NCI-H460 (cell line): ENCODE measurements around the gene CTNNBIP1. TPM values are rescaled to one million over a fixed set of nuclear protein-coding genes. Genes with fewer than 3 reads are reported as not detected.

Source experiments
- DNase-seq: peaks from one replicate; pipeline ENCODE4 v3.0.0-alpha.2; 2016; ENCODE audit warnings: low read depth; ENCODE audit errors: extremely low read depth
- total RNA-seq: library from RNA; depleted of rRNA; stranded (reverse); fragments of >200 nt; shearing (Covaris generic); gene quantifications from 2 replicates; pipeline ENCODE4 v1.2.3, GENCODE V29; 2014

The CTNNBIP1 gene
- total RNA-seq, 1 experiment from 2014 or later, result 5.4 TPM

DNA sequence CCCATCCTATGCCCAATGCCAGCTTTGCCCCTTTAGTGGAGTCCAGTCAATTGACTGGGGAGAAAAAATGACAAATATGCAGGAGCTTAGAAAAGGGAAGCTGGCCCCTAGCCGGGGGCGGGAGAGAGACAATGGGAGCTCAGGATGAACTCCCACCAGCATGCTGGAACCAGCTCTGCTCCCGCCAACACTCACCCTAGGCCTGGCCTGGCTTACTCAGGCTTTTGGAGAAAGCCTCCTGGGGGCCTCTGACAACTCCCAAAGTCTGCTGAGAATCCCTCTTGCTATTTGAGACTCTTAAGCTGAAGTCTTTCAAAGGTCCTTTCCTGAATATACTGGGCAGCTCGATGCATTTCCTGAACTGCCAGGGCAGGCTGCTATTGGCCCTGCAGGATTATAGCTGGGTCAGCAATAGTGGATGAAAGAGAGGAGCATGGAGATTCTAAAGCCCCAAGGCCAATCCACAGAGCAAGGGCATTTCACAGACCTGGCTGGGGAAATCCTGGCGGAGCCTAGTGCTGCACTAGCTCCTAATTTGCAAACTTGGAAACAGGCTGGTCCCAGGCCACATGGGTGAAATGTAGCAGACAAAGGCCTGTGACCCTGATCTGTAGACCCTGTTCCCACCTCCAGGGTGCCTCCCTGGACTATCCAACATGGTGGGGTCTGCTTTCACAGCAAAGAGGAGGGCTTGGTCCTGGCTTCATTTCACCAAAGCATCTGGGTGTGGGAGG is 50.6 kb downstream of the CTNNBIP1 start:
- DNase-seq, result no peak

DNA sequence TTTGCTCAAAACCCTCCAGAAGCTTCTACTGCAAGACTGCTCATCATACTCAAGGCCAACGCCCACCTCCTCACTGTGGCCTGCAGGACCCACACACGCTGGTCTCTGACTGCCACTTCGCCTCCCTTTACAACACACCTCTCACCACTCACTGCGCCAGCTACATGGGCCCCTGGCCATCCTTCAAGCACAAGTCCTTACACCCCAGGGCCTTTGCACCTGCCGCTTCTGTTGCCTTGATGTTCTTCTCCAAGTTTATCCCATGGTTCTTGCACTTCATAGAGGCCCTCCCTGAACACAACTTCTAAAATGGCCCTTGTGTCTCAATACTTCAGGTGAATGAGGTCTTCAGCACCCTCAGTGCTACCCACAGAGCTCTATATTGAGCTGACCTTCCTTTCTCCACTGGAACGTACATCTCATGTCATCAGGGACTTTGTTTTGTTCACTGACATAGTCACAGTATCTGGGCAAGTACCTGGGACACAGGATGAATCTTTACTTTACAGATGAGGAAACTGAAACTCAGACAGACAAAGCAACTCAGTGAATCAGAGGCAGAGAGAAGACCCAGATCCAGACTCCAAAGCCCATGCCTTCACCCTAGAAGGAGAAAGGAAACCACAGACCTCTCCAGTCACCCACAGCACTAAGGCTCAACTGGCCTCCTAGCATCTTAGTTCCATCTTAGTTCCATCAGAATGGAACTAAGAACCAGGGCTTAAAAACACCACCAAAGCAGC is 51.6 kb downstream of the CTNNBIP1 start:
- no peak for DNase-seq

DNA sequence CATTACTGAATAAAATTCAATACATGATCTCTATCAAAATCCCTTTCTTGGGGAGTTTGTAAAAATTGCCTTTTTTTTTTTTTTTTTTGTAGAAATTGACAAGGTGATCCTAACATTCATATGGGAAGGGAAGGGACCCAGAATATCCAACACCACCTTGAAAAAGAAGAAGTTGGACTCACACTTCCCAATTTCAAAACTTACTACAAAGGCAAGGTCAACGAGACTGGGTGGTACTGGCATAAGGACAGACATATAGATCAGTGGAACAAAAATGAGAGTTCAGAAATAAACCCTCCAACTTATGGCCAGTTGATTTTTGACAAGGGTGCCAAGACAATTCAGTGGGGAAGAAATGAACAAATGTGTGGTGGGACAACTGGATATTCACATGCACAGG is 54.9 kb downstream of the CTNNBIP1 start:
- DNase-seq, result no peak

DNA sequence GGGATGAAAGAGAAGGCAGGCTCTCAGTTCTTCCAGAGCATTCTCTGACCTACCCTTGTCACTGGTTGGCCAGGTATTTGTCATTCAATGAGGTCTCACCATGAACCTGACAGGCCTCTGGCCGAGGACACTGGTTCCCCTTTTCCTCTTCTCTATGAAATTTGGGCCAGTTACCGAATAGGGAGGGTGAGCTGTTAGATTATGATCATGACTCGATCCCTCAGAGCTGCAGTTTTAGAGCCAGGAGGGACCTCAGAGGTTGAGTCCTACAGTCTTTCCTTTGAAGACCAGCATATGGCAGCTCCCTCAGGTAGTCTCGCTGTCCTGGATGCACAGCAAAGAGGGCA is 56.8 kb downstream of the CTNNBIP1 start:
- no peak for DNase-seq

DNA sequence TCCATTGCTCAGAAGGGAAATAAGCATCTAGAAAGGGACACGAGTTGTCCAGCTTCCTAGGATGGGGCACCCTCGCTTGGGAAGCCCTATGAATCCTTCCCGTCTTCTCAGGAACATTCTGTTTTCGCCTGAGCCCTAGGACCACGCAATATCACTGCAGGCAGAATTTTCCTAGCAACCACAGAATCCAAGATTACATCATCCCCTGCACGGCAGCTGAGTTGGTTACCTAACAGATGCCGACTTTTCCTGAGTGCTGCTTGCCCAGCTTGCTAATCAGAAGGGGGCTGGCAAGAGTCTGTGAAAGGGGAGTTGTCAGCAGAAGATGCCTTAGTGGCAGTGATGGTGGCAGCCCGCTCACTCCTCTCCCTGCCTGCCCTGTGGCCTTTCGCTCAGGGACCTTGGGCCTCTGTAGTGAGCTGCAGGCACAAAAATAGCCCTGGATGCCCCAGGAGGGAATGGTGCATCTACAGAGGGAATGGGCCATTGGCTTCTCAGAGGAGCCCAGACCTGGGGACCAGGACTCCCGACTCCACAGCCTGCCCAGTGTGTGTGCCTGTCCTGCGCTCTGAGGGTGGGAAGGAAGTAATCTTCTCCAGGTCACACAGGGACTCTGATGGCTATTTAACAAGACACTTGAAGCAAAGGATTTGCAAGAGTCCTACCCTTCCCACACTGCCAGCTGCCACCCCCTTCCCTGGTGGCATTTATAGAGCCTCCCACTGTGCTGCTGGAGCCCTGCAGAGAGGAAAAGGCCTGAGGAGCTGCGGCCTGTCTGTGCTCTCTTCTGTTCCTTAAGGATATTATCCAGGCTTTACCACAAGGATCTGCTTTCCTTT is 57.4 kb downstream of the CTNNBIP1 start:
- no peak for DNase-seq

DNA sequence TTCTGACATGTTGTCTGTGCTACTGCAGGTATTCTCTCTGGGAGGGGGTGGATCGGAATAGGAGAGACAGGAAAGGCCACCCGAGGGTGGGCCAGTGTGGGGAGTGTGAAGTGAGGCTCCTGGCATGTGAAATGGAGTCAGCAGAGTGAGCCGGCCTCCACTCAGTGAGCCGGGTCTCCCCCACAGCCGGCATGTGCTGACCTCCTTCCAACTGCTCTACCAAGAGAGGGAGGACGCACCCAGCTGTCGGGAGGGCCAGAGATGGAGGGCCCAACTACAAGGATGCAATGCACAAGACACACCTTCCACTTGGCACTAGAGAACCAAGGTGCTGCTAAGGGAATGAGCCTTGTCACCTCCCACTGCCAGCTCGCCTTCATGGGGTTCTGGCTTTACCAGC is 58.1 kb downstream of the CTNNBIP1 start:
- no peak for DNase-seq

DNA sequence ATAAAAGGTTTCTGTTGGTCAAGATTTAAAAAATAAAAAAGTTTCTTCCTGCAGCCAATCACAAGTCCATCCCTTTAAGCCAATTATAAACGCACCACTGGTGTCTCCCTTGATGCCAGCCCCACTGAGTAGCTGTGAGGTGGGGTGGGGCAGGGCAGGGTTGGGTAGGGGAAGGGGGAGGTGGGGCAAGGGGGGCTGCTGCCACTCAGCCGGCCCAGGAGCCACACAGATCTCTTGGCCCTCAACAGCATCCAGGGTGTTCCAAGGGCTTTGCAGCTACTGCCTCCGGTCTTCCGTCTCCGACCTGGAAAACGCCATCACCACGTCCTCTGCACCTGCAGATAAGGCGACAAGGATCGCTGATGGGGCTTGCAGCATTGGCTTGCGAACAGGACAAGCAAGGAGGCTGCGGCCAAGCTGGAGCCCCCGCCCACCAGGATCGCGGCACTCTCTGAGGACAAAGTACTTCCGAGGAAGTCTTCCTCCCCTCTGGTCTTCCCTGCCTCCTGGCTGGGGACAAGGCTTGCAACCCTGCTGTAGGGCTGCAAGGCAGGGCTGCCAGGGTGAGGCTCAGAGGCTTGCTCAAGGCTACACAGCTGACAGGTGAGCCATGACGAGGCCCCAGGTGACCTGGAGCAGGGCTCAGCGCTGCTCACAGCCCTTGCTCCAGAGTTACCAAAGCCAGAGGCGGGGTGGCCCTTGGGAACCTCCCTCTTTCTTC is 59.5 kb downstream of the CTNNBIP1 start:
- DNase-seq, result no peak

DNA sequence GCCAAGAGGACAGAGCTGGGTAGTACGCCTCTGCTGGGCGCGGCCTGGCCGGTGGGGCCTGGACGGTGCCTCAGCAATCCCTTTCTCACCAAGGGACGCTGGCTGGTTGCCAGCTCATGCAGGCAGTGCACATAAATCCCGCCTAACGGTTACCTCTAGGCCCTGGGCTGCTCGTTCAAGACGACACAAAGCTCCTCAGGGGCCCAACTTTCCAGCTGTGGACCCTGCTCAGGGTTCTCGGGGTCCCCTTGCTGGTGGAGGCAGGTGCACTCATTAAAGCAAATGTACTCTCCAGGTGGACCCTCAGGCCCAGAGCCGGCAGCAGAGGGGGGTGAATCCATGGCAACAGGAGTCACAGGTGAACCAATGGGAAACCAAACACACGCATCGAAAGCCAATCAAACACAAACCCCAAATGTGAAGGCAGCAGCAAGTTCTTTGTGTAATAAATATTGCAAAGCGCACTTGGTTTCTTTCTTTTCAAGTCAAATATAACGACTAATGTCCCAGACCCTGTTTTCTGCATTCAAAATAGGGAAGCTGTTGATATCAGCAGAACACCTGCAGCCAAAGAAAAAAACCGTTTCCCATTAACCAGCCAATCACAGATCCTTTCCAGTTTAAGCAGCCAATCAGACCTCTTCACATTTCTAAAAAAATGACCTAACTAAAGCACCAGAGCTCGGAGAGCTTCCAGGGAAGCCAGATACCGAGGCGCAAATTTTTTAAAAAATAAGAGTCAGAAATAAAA is 60.2 kb downstream of the CTNNBIP1 start:
- no peak for DNase-seq

DNA sequence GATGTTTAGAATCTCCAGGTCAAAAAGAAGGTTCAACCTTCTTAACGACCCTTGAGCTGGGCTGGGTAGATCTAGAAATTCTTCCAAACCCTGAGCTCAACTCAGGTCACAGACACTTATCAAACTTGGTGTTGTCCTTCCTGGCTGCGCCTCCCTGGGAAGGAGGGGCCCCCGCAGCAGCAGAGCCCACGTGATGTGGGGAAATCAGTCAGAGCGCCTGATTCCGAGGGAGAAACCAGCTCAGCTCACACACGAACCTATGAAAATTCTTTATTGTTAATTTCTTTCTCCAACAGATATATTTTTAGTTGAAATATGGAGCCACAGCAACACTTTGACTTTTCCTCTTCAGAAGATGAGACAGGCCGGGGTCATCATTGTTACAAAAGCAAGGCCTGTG is 62.0 kb downstream of the CTNNBIP1 start:
- DNase-seq, result no peak

DNA sequence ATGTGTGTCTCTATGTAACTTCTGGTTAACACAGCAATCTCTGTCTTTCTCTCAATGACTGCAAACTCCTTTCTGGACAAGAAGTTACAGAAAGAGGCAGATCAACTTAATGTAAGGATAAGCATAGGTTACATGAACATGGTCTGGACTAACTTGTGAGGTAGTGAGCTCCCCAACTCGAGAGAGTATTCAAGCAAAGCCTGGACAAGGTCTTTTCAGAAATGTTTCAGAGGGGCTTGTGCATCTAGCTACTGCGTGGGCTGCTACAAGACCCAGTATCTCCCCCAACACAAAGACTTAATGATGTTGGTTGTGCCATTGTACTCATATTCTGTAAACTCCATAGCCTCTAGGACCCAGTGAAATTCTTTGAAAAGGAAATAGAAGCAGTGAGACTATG is 62.8 kb downstream of the CTNNBIP1 start:
- no peak for DNase-seq

DNA sequence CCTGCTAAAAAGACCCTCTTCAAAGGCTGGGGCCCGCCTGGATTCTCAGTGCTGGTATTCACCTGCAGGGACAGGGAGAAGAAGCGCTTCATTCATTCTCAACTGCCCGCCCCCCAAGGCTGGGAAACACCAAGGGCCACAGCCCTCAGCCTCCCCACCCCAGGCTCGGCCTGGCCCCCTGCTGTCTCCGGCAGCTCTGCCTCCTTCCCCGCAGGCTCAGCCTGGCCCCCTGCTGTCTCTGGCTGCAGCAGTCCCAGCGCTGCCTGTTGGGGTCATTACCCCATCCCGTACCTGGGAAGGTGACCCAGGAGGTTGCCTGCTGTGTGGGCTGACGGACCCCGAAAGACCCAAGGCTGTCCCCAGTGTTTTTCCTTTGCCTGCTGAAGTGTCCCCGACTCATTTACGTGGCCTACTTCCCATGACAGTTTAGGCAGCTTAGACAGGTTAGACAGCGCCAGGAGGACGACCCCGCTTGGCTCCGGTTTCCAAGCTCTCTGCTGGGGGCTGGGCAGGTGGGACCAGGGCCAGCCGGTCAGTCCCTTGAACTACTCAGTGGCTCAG is 63.4 kb downstream of the CTNNBIP1 start:
- no peak for DNase-seq

DNA sequence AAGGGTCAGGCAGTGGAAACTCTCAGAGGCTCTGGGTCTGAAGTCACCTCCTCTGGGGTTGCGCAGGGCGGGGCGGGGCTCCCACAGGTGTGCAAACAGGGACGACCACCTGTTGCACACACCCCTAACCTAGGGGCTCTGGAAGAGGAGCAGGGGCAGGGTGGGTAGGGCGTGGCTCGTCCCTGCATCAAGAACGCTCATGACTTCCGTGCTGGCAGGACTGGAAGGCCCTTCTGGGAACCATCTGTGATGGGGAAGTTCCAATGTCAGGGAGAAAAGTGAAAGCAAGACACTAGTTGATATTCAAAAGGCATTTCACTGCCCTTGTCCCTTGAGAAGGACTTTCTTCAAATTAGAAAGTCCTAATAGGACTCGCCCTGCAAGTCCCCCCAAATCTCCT is 64.2 kb downstream of the CTNNBIP1 start:
- no peak for DNase-seq

DNA sequence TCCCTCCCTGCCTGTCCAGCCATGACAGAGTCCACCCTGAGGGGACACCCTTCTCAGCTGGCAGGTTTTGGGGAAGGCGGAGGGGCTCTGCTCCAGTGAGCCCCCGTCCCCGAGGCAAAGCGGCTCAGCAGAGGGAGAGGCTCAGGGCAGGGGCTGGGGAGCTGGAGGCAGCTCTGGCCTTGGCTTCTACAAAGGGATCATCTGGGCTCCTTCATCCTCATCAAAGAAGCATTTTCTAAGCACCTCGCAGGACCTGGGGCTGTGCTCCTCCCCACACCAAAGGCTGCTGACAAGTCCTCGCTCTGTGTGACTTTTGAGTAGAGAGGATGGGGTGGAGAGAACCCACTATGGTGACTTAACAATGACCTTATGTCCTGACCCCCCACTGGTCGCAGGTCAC is 65.3 kb downstream of the CTNNBIP1 start:
- DNase-seq, result no peak

DNA sequence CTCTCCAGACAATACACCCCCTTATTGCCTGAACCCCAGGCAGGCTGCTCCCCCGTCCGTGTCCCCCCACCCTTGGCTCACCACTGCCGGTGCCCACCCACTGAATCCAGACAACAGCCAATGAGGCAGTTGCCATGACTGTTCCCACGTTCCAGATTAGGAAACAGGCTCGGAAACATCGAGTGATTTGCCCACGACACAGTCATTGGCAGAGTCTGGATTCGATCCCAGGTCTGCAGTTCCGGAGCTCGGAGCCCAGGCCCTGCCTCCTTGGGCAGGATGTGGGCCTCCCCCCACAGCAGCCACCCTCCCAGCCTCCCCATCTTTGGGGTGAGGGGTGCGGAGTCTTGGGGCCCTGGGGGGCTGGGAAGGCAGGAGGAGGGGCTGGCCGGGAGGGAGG is 66.0 kb downstream of the CTNNBIP1 start:
- no peak for DNase-seq

DNA sequence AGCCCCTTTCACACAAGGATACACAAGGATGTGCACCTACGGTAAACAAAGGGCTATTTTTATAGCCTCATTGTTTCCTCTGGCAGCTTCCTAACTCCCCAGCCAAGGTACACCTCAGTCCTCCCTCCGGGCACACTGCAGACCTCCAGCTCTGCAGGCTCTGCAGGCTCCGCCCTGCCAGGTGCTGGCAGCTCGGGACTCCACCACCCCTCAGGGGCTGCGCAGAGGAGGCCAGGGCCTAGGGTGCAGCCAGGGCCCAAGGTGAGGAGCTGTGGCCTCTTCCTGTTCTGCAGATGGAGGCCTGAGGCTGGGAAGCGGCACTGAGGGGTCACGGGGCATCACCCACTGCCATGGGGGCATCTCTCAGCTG is 66.5 kb downstream of the CTNNBIP1 start:
- DNase-seq, result no peak

DNA sequence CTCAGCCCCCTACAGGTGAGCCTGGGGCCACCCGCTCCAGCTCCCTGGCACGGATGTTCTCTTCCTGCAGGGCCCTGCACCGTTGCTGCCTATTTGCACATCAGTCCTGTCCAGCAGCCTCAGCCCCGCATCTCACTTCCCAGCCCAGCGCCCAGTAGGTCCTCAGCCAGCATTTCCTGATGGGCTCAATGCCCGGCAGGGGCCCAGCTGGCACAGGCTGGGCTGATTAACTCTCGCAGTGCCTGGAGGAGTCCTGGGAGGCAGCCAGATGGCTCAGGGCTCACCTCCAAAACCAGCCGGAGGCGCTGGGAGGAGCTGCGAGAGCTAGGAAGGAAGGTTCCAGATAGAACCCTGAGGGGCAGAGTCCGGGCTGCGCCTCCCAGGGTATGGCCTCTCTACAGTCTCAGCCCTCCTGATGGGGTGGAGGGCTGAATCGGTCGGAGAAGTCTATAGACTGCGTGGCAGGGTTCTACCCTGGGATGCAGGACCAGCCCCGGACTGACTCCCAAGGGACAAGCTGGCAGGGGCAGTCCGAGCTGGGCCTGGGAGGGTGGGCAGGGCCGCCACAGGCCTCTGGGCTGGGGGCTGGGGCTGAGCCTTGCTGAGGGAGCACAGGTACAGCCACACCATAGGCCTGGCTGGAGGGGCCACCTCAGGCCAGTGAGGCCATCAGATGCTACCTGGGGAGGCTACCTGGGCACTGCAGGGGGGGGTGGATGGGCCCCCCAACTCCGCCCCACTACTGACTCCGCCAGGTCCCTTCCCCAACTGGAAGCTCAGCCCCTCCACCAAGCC is 67.1 kb downstream of the CTNNBIP1 start:
- DNase-seq, result no peak

DNA sequence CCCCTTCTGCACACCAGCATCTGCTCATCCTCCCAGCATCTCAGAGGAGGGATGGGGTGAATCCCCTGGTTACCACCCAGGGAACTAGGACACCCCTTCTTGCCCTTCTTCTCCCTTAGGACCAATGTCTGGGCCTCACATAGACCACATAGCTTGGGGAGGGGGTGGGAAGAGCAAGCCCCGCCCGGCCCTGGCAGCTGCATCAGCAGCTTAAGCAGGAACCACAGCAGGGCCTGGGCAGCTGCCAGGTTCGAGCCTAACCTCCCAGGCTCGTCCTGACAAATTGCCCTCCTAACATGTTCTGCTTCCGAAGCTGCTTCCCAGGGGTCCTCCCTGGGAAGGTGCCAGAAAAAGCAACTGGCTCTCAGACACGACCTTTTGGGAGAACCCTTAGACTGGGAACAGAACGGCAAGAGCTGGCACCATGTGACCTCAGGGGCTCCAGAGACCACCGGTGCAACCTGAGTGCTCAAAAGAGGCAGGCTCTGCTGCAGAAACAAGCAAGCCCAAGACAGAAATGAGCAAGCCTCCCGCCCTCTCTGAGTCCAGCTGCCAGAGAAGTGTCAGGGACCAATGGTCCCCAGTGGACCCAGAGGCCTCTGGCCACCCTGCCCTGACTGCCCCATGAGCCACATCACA is 67.9 kb downstream of the CTNNBIP1 start:
- DNase-seq, result no peak

DNA sequence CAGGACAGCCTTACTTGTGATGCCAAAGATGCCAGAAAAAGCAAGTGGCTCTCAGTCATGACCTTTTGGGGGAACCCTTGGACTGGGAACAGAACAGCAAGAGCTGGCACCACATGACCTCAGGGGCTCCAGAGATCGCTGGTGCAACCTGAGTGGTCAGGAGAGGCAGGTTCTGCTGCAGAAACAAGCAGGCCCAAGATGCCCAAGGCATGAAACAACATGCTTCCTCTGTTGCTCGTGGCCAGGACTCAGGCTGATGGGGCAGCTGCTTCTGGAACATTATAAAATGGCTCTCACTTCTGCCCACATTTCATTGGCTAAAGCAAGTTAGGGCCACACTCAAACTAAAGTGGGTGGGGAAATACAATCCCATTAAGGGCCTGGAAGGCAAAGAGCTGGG is 68.6 kb downstream of the CTNNBIP1 start:
- DNase-seq, result no peak

DNA sequence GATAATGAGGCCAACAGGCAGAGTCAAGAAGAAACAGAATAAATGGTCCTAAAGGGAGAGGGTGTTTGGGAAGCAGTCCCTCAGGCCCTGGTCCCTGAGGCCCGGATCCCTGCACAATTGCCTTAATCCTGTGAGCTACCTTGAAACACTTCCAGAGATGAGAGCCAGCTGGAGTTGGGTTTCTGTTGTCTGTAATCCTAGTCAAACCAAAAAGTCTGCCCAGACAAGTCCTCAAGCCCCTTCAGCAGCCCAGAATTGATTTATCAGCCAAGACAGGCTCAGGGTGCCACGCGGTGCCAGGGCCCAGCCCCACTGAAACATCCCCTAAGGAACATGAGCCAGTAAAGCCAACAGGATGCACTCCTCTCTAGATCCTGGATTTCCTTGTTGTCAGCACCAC is 69.9 kb downstream of the CTNNBIP1 start:
- DNase-seq, result no peak
